Loucy (cell line): ENCODE data around the gene AGAP6.
"Not testable (repeated sequence)": the region's sequence is repeated elsewhere in the genome, so short reads cannot be mapped to it uniquely, and the experiment has no call there.

Experiments used
- EZH2phosphoT487 ChIP-seq: fragments of 200-600 bp; IDR thresholded peaks from 2 replicates; pipeline ENCODE4 v1.6.1; 2018; ENCODE audit warnings: antibody characterized with exemption, mild to moderate bottlenecking, moderate library complexity, borderline replicate concordance
- TF ChIP-seq, protein P1 (sequence below): fragments of 200-600 bp; sonication (generic); conservative IDR thresholded peaks from 2 replicates; pipeline ENCODE4 v1.5.1; 2014; ENCODE audit warnings: mild to moderate bottlenecking, antibody characterized with exemption, low read length

- TF ChIP-seq, protein P1, sequence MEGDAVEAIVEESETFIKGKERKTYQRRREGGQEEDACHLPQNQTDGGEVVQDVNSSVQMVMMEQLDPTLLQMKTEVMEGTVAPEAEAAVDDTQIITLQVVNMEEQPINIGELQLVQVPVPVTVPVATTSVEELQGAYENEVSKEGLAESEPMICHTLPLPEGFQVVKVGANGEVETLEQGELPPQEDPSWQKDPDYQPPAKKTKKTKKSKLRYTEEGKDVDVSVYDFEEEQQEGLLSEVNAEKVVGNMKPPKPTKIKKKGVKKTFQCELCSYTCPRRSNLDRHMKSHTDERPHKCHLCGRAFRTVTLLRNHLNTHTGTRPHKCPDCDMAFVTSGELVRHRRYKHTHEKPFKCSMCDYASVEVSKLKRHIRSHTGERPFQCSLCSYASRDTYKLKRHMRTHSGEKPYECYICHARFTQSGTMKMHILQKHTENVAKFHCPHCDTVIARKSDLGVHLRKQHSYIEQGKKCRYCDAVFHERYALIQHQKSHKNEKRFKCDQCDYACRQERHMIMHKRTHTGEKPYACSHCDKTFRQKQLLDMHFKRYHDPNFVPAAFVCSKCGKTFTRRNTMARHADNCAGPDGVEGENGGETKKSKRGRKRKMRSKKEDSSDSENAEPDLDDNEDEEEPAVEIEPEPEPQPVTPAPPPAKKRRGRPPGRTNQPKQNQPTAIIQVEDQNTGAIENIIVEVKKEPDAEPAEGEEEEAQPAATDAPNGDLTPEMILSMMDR: not testable (repeated sequence)
- TF ChIP-seq EZH2phosphoT487: not testable (repeated sequence)
Observed at GRCh38 chr10:50019279-50019678, 31.1 kb downstream of the AGAP6 start.
